ENCODE data around the gene TMEM247.
"Not testable (repeated sequence)": the region's sequence is repeated elsewhere in the genome, so short reads cannot be mapped to it uniquely, and the experiment has no call there.

TMEM247 gene

DNA sequence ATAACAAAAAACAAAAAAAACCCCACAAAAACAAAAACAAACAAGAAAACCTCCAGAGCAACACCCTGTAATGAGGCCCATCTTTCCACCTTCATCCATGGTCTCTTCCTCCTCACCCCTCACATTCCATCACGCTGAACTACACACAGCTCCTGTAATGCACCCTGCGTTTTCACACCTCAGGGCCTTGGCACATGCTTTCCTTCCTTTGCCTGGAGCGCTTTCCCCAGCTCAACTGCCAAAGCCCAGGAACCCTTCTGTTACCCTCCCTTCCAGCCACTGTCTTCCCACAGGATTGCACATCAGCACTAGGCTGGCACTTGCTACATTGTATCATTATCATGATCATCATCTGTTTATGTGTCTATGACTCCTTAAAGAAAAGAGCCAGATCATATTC, 29.4 kb downstream of the TMEM247 start:
- DNase-seq (ENCODE audit: extremely low read depth in 1 of 2, low read depth in 1 of 2): no peak

DNA sequence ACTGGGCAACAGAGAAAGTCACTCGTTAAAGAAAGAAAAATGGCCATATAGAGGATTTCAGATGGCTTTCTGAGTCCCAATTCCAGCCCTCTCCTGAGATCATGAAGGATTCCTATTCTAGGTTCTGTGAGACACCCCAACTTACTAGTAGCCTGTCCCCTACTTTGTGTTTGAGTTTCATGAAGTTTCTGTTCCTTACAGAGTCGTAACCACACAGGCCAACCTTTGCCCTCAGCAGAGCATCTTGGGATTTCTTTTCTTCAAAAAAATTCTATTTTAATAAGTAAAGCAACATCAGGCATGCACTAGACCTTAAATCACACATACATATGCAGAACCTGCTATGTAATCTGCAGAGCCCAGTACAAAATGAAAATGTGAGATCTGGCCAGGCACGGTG, 30.4 kb downstream of the TMEM247 start:
- no peak for DNase-seq (ENCODE audit: extremely low read depth in 1 of 2, low read depth in 1 of 2)

DNA sequence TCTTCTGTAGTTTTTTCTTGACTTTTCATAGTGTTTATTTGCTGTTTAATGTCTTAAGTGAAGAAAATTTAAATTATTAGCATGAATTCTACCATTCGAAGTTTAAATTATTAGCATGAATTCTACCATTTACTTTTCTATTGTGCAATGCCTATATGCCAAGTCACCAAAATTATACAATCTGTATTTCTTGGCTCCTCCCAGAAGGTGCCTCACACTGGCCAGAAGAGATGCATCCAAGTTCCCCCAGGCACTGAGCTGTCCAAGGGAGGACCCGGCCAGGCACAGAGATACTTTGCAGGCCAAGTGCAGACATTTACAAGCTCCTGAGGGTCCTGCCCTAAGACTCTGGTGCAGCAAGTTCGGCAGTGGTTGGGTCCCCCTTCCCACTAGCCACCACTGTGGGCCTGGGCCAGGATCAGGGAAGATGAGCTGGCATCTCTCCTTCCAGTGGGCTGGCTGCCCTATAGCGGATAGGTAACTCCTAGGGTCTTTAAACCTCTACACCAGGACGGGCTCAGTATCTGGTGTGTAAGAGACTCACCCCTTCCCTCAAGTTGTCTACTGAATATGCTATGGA, 31.3 kb downstream of the TMEM247 start:
- DNase-seq (ENCODE audit: extremely low read depth in 1 of 2, low read depth in 1 of 2): no peak

DNA sequence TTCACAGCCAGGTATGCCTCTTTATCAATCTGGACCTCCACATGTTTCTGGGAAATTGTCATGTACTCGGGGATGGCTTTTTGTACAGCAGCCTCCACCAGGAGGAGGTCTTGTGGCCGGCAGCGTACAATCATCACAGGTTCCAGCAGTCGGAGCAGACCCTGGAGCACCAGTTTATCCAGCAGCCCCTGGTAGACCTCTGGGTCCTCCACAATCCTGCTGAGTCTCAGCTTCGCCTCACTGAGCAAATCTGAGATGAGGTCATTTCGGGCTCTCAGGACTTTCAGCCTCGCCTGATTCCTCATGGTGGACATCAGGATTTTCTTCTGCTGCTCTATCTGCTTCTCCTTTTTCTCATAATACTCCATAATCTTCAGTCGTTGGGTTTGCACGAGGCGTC, 32.8 kb downstream of the TMEM247 start:
- DNase-seq (ENCODE audit: extremely low read depth in 1 of 2, low read depth in 1 of 2): no peak

DNA sequence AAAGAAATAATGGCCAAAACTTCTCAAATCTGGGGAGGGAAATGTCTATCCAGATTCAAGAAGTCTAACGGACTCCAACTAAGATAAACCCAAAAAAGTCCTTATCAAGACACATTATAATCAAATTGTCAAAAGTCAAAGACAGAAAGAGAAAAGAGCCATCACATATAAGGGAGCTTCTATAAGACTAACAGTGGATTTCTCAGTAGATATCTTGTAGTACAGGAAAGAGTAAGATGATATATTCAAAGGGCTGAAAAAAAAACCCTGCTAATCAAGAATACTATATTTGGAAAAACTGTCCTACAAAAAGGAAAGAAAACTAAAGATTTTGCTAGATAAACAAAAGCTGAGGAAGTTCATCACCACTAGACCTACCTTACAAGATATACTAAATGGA, 35.4 kb downstream of the TMEM247 start:
- no peak for DNase-seq (ENCODE audit: extremely low read depth in 1 of 2, low read depth in 1 of 2)

DNA sequence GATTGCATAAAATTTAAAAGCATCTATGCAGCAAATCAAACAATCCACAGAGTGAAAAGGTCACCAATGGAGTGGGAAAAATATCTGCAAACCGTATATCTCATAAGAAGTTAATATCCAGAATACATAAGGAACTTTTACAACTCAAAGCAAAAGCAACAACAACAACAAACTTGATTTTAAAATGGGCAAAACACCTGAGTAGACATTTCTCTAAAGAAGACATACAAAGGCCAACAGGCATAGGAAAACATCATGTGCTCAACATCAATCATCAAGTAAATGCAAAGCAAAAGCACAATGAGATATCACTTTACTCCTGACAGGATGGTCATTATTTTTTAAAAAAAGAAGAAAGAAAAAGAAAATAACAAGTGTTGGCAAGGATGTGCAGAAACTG, 38.1 kb downstream of the TMEM247 start:
- no peak for DNase-seq (ENCODE audit: extremely low read depth in 1 of 2, low read depth in 1 of 2)

DNA sequence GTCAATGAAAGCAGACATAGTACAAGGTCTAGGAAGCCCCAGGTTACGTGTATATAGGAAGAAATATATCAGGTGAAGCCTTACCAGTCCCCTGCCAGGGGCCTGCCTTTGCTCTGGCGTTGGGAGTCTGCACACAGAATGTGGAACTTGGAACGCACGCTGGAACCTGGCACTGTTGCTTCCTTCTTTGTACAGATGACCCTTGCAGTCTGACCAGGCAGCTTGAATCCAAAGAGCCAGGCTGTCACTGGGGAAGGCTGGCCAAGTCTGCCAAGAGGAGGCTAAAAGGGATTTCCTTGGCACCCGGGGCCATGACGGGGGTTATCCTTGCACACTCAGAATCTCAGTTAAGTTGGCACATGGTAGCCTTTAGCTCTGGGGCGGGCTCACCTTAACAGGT, 39.5 kb downstream of the TMEM247 start:
- no peak for DNase-seq (ENCODE audit: extremely low read depth in 1 of 2, low read depth in 1 of 2)

DNA sequence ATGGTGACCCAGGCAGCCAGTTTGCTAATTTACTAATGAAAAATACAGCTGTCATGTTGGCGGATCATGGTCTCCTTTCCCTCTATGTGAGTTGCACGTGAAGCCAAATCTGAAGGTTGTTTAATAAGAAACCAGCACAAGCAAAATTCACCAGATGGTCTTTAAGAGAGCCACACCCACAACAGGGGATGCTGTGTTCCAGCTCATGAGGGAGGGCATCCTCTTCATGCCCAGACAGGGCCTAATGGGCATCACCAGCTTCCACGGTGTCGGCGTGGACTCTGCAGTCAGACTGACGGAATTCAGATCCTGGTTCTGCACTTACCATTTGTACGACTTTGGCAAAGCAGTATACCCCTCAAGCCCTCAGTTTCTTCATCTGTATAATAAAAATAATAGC, 39.9 kb downstream of the TMEM247 start:
- no peak for DNase-seq (ENCODE audit: extremely low read depth in 1 of 2, low read depth in 1 of 2)

DNA sequence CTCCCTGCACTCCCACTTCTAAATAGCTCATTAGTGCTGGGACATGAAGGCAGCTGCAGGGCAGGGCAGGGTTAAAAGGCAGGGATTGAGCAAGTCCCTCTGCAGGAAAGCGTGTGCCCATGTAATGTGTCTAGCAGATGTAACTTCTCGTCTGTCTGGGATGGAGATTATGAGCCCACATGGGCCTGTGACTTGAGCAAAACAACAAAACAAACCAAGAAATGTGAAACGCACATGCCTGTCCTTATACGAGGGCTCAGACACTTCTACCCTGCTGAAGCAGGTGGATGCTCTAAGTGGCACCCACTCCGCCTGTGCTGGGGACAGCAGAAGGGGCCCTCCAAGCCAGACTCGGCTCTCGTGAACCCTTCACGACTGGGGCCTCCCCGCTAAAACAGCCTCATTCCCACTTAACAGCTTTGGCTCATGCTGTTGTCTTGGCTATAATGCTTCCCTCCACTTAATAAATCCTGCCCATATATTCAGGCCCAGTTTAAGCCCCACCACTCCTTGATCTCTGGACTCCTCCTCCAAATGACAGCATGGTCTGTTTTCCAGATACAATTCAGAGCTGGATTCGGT, 40.9 kb downstream of the TMEM247 start:
- DNase-seq (ENCODE audit: extremely low read depth in 1 of 2, low read depth in 1 of 2): no peak

DNA sequence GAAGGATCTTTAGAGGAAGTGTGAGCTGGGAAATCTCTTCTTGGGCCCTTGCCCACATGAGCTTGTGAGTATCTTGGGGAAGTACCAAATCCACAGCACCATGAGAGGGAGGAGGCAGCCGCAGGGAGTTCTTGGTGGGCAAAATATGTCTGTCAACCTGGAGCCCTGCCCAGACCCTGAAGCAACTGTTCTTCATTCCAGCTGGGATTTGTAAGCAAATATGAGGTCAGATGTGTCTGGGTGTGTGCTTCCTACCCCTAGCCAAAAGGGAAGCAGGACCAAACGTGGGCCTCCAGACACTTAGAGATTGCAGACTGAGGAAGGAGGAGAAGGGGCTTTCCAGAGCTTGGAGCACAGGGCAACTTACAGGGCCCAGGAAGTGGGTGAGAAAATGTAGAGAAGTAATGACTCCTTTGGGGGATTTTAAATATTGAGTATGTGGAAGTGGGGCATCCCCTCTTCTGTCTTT, 41.9 kb downstream of the TMEM247 start:
- no peak for DNase-seq (ENCODE audit: extremely low read depth in 1 of 2, low read depth in 1 of 2)

DNA sequence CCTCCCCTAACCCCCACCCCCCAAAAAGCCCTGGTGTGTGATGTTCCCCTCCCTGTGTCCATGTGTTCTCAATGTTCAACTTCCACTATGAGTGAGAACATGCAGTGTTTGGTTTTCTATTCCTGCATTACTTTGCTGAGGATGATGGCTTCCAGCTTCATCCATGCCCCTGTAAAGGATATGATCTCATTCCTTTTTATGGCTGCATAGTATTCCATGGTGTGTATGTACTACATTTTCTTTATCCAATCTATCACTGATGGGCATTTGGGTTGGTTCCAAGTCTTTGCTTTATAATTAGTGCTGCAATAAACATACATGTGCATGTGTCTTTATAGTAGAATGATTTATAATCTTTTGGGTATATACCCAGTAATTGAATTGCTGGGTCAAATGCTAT, 43.0 kb downstream of the TMEM247 start:
- not testable (repeated sequence) for DNase-seq (ENCODE audit: extremely low read depth in 1 of 2, low read depth in 1 of 2)

DNA sequence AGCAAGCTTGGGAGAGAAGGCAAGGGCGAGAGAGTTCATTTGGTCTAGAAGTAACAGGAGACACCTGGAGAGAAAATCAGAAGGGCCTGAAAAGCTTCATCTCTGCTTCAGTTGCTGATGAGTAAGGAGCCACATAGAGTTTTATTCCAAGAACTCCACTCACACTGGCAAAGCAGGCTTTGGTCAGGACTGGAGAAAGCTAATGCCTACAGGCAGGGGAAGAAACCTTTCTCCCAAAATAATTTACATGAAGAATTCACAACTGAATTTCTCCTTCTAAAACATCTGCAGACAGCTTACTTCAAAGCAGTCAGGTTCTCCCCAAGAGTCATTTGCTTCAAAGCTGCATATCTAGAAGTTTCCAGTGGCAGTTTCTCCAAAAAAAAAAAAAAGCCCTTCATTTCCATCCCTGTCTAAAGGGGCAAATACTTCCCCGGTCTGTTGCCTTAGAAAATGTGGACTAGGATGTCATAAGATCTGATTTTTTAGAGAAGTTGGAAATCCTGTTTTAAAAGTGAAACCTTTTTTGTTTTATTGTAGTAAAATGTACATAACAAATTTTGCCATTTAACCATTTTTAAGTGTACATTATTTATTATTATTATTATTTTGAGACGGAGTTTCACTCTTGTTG, 46.3 kb downstream of the TMEM247 start:
- no peak for DNase-seq (ENCODE audit: extremely low read depth in 1 of 2, low read depth in 1 of 2)

DNA sequence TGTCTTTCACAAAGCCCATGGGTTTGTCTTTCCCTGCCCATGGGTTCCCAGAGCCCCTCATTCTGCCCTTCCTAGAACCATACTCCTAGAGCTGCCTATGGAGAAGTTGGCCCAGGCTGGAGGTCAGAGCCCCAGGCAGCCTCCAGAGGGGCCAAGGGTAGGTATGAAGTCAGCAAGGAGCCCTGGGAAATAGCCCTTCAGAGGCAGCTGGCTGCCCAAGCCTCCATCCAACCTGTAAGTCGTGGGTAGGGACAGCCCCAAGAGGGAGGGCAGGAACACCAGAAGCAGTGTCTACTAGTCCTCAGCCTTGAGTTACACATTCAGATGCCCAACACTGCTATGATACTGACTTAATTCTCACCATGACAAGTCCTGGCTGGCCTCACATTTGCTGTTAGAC, 49.5 kb downstream of the TMEM247 start:
- DNase-seq (ENCODE audit: extremely low read depth in 1 of 2, low read depth in 1 of 2): no peak

DNA sequence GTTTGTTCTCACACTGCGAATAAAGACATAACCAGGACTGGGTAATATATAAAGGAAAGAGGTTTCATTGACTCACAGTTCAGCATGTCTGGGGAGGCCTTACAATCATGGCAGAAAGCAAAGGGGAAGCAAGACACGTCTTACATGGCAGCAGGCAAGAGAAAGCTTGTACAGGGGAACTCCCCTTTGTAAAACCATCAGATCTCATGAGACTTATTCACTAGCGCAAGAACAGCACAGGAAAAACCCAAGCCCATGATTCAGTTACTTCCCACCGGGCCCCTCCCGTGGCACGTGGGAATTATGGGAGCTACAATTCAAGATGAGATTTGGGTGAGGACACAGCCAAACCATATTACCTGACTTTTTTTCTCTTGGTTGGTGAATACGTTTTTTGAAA, 51.3 kb downstream of the TMEM247 start:
- DNase-seq (ENCODE audit: extremely low read depth in 1 of 2, low read depth in 1 of 2): no peak

DNA sequence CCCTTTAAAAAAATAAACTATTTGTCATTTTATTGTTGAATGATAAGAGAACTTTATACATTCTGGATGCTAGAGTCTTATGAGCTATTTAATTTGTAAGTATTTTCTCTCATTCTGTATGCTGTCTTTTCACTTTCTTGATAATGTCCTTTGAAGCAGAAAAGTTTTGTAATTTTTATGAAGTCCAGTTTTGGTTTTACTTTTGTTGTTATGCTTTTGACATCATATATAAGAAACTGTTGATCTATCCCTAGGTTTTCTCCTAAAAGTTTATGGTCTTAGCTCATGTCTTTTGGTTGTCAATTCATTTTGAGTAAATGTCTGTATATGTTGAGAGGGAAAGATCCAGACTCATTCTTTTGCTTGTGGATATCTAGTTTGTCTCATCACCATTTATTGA, 52.5 kb downstream of the TMEM247 start:
- DNase-seq (ENCODE audit: extremely low read depth in 1 of 2, low read depth in 1 of 2): no peak
